Gastroesophageal sphincter (tissue), 3 donors: Measurements from ENCODE around the gene STRN.

Experiments used
- EP300 ChIP-seq: sonication (generic); formaldehyde crosslinking; IDR thresholded peaks from one replicate; pipeline ENCODE4 v1.6.1; 2017; ENCODE audit warnings: antibody characterized with exemption, mild to moderate bottlenecking
- POLR2A ChIP-seq, 2 donors: fragments of 450-650 bp; IDR thresholded peaks; one replicate each; pipeline ENCODE4 v1.6.1; 2017; ENCODE audit warnings: antibody characterized with exemption in 2 of 2, mild to moderate bottlenecking in 2 of 2, moderate library complexity in 1 of 2
- POLR2AphosphoS5 ChIP-seq: sonication (generic); formaldehyde crosslinking; IDR thresholded peaks from one replicate; pipeline ENCODE4 v1.6.1; 2017; ENCODE audit warnings: antibody characterized with exemption
- TF ChIP-seq, protein P1 (sequence below), 4 experiments: fragments of 200-600 bp in 2 of 4; fragments of 450-650 bp in 2 of 4; sonication (generic) in 1 of 4; IDR thresholded peaks; one replicate each; pipeline ENCODE4 v1.5.1; 2017 to 2019; ENCODE audit warnings: antibody characterized with exemption in 4 of 4, mild to moderate bottlenecking in 2 of 4, moderate library complexity in 2 of 4

DNA sequence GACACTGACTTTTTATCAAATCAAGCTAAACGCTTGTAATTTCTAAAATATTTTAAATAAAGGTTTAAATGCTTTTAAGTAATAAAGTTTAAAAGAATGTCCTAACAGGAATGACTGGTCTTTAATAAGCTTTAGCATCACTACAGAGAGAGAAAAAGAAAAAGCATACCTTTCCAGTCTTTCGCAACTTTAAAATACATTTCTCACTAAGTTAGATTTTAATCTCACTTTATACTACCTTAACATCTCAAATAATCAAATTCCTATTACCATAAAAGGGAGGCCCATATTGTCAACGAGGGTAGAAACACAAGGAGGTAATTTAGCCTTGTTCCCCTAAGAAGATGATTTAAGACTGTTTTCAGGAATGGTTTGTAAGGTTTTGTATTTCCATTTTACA is 80.7 kb downstream of the STRN start:
- TF ChIP-seq, protein P1, sequence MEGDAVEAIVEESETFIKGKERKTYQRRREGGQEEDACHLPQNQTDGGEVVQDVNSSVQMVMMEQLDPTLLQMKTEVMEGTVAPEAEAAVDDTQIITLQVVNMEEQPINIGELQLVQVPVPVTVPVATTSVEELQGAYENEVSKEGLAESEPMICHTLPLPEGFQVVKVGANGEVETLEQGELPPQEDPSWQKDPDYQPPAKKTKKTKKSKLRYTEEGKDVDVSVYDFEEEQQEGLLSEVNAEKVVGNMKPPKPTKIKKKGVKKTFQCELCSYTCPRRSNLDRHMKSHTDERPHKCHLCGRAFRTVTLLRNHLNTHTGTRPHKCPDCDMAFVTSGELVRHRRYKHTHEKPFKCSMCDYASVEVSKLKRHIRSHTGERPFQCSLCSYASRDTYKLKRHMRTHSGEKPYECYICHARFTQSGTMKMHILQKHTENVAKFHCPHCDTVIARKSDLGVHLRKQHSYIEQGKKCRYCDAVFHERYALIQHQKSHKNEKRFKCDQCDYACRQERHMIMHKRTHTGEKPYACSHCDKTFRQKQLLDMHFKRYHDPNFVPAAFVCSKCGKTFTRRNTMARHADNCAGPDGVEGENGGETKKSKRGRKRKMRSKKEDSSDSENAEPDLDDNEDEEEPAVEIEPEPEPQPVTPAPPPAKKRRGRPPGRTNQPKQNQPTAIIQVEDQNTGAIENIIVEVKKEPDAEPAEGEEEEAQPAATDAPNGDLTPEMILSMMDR (IDR thresholded peaks at IDR 0.05) = no peak
- TF ChIP-seq POLR2AphosphoS5 = no peak
- no peak for TF ChIP-seq POLR2A (IDR thresholded peaks at IDR 0.05)
- TF ChIP-seq EP300 = no peak
